MM.1S (cell line): ENCODE measurements around the gene RUFY4.

Experiments used
- DNase-seq: peaks from one replicate; pipeline ENCODE4 v3.0.0-alpha.2; 2015
- H2AFZ ChIP-seq: fragments of 300-600 bp; sonication (generic); 2 replicates; pipeline ENCODE4 v1.6.0; 2016; ENCODE audit warnings: antibody characterized with exemption, low read length
- H3F3A ChIP-seq: fragments of 300-600 bp; sonication (generic); 2 replicates; pipeline ENCODE4 v1.6.1; 2016; ENCODE audit warnings: mild to moderate bottlenecking, antibody characterized with exemption, low read length, moderate library complexity, mixed read lengths; ENCODE audit not compliant: insufficient read depth
- H3K27ac ChIP-seq: fragments of 300-600 bp; sonication (generic); 2 replicates; pipeline ENCODE4 v1.5.1; 2016; ENCODE audit warnings: mild to moderate bottlenecking, low read length
- H3K27me3 ChIP-seq: fragments of 300-600 bp; sonication (generic); replicated peaks from 2 replicates; pipeline ENCODE4 v1.6.0; 2016; ENCODE audit warnings: low read length; ENCODE audit not compliant: insufficient read depth
- H3K36me3 ChIP-seq: fragments of 300-600 bp; sonication (generic); replicated peaks from 2 replicates; pipeline ENCODE4 v1.6.1; 2016; ENCODE audit warnings: mild to moderate bottlenecking, low read length, mixed read lengths; ENCODE audit not compliant: insufficient read depth
- H3K4me1 ChIP-seq: fragments of 300-600 bp; sonication (generic); 2 replicates; pipeline ENCODE4 v1.6.1; 2016; ENCODE audit warnings: low read length, mixed read lengths
- H3K4me2 ChIP-seq: fragments of 300-600 bp; sonication (generic); 2 replicates; pipeline ENCODE4 v1.6.0; 2016; ENCODE audit warnings: low read depth, low read length
- H3K4me3 ChIP-seq: fragments of 300-600 bp; sonication (generic); 2 replicates; pipeline ENCODE4 v1.5.1; 2016; ENCODE audit warnings: low read length, mixed read lengths
- H3K79me2 ChIP-seq: fragments of 300-600 bp; sonication (generic); 2 replicates; pipeline ENCODE4 v1.6.1; 2016; ENCODE audit warnings: mixed run types, low read length, mixed read lengths
- H3K9ac ChIP-seq: fragments of 300-600 bp; sonication (generic); 2 replicates; pipeline ENCODE4 v1.6.1; 2016; ENCODE audit warnings: low read length, mixed read lengths
- H3K9me2 ChIP-seq: fragments of 300-600 bp; sonication (generic); replicated peaks from 2 replicates; pipeline ENCODE4 v1.6.1; 2016; ENCODE audit warnings: mild to moderate bottlenecking, low read length, mixed read lengths; ENCODE audit not compliant: insufficient read depth
- H3K9me3 ChIP-seq: fragments of 300-600 bp; sonication (generic); replicated peaks from 2 replicates; pipeline ENCODE4 v1.6.1; 2016; ENCODE audit warnings: mild to moderate bottlenecking, low read length, mixed read lengths; ENCODE audit not compliant: insufficient read depth
- H4K20me1 ChIP-seq: fragments of 300-600 bp; sonication (generic); 2 replicates; pipeline ENCODE4 v1.6.1; 2016; ENCODE audit warnings: mild to moderate bottlenecking, low read length, moderate library complexity, mixed read lengths; ENCODE audit not compliant: insufficient read depth
- EZH2 ChIP-seq: fragments of 300-600 bp; sonication (generic); optimal IDR thresholded peaks from 2 replicates; pipeline ENCODE3; 2017; ENCODE audit warnings: low read depth, mild to moderate bottlenecking, antibody characterized with exemption, low read length, mixed read lengths
- EZH2phosphoT487 ChIP-seq: fragments of 300-600 bp; sonication (generic); IDR thresholded peaks from 2 replicates; pipeline ENCODE4 v1.6.1; 2018; ENCODE audit warnings: antibody characterized with exemption, low read length
- TF ChIP-seq, protein P1 (sequence below): fragments of 300-600 bp; sonication (generic); IDR thresholded peaks from 2 replicates; pipeline ENCODE4 v1.5.1; 2016; ENCODE audit warnings: antibody characterized with exemption, low read length, mixed read lengths

Gene RUFY4

DNA sequence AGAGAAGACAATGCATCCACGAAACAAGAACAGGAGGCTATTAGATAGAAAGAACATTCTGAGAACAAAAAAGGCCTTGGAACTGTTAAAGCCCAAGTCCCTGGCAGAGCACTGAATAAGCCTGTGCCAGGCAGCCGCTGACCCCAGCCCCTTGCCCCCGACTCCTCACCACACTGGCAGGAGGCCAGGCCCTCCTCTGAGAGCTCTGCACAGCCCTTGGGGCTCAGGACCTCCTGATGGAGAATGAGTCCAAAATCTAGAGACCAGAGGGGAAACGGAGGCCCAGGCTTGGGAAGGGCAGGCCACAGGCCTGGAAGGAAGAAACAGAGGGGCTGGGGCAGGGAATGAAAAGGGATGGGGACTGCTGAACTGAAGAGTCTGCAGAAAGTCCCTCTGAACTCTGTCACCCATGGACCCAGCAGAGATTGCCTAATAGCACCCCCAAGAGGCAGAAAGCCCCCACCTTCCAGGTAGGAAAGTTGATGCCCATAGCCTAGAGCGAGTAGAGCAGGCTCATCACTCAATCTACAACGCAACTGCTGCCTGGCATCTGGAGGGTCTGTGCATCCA lies 48.0 kb upstream of the RUFY4 start:
- Histone ChIP-seq H3K79me2 (no peaks in the 10 kb centered on the region), H2AFZ (no peak overlapping the region), H3K36me3 (no peaks in the 10 kb centered on the region), H3K4me1 (no peaks in the 10 kb centered on the region), H3K4me3 (no peak overlapping the region), H3K27me3 (no peaks in the 10 kb centered on the region), H4K20me1 (no peaks in the 10 kb centered on the region), H3K9me2 (no peaks in the 10 kb centered on the region), H3K9me3 (no peaks in the 10 kb centered on the region), H3F3A (no peaks in the 10 kb centered on the region), H3K9ac (no peak overlapping the region), H3K27ac (no peak overlapping the region), H3K4me2 (no peak overlapping the region)
- DNase-seq: no peak
- no peak for TF ChIP-seq EZH2phosphoT487
- TF ChIP-seq, protein P1, sequence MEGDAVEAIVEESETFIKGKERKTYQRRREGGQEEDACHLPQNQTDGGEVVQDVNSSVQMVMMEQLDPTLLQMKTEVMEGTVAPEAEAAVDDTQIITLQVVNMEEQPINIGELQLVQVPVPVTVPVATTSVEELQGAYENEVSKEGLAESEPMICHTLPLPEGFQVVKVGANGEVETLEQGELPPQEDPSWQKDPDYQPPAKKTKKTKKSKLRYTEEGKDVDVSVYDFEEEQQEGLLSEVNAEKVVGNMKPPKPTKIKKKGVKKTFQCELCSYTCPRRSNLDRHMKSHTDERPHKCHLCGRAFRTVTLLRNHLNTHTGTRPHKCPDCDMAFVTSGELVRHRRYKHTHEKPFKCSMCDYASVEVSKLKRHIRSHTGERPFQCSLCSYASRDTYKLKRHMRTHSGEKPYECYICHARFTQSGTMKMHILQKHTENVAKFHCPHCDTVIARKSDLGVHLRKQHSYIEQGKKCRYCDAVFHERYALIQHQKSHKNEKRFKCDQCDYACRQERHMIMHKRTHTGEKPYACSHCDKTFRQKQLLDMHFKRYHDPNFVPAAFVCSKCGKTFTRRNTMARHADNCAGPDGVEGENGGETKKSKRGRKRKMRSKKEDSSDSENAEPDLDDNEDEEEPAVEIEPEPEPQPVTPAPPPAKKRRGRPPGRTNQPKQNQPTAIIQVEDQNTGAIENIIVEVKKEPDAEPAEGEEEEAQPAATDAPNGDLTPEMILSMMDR: no peak

- no peaks in the 10 kb centered on the region for H3K9me3 ChIP-seq
- H2AFZ ChIP-seq: no peak overlapping the region
- no peaks in the 10 kb centered on the region for H3K79me2 ChIP-seq
- DNase-seq: no peak
- no peaks in the 10 kb centered on the region for H3K9me2 ChIP-seq
- H3K27me3 ChIP-seq: no peaks in the 10 kb centered on the region
- no peak overlapping the region for H3K27ac ChIP-seq
- no peaks in the 10 kb centered on the region for H3K36me3 ChIP-seq
- H3K4me1 ChIP-seq: no peaks in the 10 kb centered on the region
- H3K9ac ChIP-seq: no peak overlapping the region
- no peaks in the 10 kb centered on the region for H4K20me1 ChIP-seq
- TF ChIP-seq, protein P1: no peak
- no peak for TF ChIP-seq EZH2
- no peak for TF ChIP-seq EZH2phosphoT487
- H3F3A ChIP-seq: no peaks in the 10 kb centered on the region
- no peak overlapping the region for H3K4me3 ChIP-seq
- H3K4me2 ChIP-seq: no peak overlapping the region
Measured at GRCh38 chr2:218021536-218022071, 47.4 kb upstream of the RUFY4 start.

DNA sequence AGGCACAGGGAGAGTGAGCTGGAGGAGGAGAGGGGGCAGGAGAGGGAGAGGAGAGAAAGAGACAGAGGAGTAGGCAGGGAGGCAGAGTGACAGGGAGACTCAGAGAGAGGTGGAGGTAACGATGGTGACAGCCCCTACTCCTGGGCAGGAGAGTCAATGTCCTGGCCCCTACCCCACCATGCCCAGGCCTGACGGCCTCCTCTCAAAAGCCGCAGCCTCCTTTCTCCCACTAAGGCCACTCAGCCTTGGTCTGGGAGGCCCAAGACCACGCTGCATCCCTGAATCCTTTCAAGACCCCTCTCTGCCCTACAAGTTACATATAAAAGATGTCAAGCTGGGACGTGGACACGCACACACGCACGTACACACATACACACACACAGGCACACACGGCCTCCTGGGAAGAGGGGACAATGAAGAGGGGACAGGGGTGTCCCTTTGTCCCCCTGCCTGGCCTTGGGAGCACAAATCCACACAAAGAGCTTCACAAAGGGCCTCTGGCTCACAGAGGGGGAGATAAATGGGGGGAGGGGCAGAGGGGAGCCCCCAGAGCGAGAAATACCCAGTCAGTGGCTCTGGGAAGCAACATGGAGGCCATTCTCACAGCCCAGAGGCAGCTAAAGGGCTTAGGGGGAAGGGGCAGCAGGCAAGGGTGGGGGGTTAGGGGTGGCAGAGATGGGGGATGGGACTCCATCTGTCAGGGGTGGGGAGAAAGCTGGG lies 46.8 kb upstream of the RUFY4 start:
- Histone ChIP-seq H3F3A (no peaks in the 10 kb centered on the region), H4K20me1 (no peaks in the 10 kb centered on the region), H3K27me3 (no peaks in the 10 kb centered on the region), H2AFZ (no peak overlapping the region), H3K9me3 (no peaks in the 10 kb centered on the region), H3K4me1 (no peaks in the 10 kb centered on the region), H3K4me3 (no peak overlapping the region), H3K27ac (no peak overlapping the region), H3K9me2 (no peaks in the 10 kb centered on the region), H3K9ac (no peak overlapping the region), H3K36me3 (no peaks in the 10 kb centered on the region), H3K4me2 (no peak overlapping the region), H3K79me2 (no peaks in the 10 kb centered on the region)
- no peak for DNase-seq
- no peak for TF ChIP-seq EZH2phosphoT487
- TF ChIP-seq, protein P1: no peak
- no peak for TF ChIP-seq EZH2
